Hindlimb muscle (tissue), 1 donor: ENCODE results near the gene SLC4A1AP. TPM values are rescaled to one million over a fixed set of nuclear protein-coding genes. Genes with fewer than 3 reads are reported as not detected.
A peak's percentile ranks its signal among the peaks of the same experiment; 100 is the strongest.

ENCODE experiments used
- DNase-seq: peaks from one replicate; pipeline ENCODE4 v3.0.0-alpha.2; 2013
- polyA plus RNA-seq: library from polyadenylated mRNA; unstranded; fragments of 120-200 nt; gene quantifications from one replicate; pipeline ENCODE4 v1.2.1, GENCODE V29; 2013; ENCODE audit not compliant: insufficient read length

SLC4A1AP gene
- polyA plus RNA-seq, 1 donor: 24.6 TPM

DNA sequence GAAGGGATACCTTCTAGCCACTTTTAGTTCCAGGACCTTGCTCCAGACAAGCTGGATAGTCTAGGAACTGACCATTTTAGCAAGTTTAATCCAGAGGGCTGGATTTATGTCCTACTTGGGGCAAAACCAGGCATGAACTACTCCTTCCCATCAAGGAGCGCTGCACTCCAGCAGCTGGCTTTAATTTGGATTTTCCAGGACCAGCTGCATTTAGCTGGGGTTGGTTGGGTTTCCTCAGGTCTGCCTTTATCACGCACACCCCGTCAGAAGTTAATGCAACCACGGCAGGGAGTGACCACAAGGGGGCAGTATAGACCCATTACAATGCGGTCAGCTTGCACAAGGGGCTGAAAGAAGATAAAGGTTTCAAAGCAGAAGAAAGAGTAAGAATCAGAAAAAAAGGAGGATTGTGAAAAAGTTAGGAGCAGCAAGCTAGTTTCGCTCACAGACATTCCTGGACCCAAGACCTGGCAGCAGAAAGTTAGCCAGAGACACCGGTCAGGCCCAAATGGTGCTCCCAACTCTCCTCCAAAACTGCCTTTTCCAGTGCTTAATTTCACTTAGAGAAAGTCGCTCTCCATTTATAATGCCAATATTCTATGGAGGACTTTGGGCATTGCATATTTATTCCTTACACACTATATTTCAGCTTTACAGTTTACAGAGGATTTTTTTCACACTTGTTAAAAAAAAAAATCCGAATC is 40.1 kb downstream of the SLC4A1AP start:
- DNase-seq: peak; percentile 84

DNA sequence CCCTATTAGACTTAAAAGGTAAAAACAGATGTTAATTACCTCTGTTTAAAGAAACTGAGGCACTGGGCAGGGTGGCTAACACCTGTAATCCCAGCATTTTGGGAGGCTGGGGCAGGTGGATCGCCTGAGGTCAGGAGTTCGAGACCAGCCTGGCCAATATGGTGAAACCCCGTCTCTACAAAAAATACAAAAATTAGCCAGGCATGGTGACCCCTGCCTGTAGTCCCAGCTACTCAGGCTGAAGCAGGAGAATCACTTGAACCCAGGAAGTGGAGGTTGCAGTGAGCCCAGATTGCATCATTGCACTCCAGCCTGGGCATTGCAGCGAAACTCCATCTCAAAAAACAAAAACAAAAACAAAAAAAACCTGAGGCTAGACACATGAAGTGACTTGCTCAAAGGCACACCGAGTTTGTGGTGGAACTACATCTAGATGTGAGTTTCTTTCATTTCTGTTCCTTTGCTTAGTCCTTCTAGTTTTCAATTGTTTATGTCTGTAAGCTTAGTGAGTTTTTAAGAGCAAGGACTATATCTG is 40.7 kb downstream of the SLC4A1AP start:
- no peak for DNase-seq

DNA sequence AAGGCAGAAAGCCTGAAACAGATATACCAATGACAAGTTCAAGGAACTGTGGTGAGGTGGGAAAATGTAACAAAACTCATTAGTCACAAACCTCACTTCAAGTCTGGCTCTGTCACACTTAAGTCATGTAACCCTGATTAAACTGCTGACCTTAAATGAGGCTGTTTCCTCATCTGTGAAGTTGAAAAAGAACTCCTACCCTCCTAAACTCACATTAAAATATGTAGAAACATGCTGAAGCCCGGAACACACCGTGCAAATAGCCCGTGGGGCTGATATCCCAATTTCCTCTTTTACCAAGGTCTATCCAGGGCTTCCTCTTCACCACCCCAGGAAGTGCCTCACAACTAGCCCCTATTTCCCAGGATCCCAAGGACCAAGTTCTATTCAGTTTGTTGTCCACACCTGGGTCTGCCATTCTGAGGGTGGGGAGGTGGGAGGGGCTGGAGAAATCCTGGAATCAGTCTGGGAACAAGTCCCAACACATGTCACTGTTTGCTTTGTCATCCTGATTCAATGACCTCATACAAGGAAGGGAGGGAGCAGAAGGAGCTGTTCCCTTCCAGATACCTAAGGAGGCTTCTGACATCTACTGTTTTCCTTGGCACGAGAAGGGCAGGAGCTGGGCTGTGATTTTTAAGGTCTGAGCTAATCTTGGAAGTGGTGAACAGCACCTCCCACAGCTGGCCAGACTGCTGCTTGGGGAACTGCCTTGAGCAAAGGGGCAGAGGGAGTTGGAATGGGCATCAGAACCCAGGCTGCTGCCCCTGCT is 42.3 kb downstream of the SLC4A1AP start:
- DNase-seq: peak; percentile 19

DNA sequence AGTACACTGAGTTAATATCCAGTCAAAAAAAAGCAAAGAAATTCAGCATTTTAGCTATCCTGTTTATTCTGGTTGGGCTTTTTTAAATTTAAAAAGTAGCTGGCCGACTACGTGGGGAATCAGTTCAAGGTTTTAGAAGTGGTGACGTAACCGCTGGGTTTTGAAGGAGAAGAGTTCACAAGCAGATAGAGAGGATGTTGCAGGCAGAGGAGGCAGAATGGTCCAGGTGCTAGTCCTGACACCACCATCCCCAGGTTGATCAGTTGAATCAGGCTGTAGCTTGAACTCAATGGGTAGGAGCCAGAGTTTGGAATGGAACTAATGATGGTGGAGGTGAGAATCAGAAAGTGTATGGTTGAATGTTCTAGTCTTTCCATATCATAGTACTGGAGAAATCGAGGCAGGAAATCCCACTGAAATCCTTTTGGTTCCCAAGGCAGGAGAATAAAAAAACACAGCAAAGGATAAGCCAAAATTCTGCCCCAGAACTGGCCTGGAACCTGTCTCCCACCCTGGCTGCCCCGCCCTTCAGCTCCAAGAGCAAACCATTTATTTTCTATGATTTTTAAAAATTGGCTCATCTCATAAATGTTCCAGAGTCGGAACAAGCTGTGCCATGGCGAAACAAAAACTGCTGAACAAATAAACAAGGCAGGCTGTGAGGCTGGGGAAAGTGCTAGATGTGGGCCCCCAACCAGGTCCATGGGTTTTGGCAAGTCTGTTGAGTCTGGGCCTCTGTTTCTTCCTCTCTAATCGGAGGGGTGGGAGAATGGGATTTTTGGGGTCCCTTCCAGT is 44.0 kb downstream of the SLC4A1AP start:
- DNase-seq: no peak

DNA sequence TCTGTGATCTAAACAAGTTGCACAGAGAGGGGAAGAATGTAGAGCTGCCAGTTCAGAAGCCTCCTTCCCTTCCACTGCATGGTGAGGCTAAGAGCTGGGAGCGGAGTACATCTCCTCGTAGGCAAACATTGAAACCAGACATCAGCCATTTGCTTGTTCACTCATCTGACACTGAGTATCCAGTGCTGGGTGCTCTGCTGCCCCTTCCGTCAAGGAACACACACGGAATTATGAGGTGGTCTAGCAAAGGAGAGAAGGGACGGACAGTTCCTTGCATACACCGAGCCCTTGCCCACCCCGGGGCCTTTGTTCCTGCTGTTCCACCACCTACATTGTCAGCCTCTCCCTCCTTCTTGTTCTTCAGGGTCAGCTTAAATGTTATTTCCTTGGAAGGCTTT is 44.6 kb downstream of the SLC4A1AP start:
- no peak for DNase-seq

DNA sequence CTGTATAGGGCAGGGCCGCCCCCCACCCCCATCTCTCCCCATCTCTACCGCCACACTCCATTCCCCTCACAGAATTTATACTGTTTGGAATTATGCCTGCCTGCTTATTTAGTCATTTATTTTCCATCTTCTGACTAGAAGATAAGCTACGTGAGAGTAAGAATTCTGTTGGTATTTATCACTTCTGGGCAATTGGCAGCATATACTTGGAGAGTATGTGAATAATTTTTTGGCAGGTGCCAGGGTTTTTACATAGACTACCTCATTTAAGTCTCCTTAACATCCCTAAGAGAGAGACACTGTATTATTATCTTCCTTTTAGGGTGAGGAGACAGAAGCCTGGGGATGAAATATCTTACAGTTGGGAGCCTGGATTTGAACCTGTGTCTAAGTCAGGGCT is 45.0 kb downstream of the SLC4A1AP start:
- no peak for DNase-seq

DNA sequence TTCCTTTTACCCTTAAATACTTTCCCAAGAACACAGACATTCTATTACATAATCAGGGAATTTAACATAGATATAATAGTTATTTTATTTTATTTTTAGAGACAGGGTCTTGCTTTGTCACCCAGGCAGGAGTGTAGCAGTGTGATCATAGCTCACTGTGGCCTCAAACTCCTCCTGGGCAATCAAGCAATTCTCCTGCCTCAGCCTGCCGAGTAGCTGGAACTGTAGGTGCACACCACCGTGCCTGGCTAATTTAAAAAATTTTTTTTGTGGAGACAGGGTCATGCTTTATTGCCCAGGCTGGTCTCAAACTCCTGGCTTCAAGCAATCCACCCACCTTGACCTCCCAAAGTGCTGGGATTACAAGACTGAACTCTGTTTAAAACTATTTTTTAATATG is 45.6 kb downstream of the SLC4A1AP start:
- no peak for DNase-seq

DNA sequence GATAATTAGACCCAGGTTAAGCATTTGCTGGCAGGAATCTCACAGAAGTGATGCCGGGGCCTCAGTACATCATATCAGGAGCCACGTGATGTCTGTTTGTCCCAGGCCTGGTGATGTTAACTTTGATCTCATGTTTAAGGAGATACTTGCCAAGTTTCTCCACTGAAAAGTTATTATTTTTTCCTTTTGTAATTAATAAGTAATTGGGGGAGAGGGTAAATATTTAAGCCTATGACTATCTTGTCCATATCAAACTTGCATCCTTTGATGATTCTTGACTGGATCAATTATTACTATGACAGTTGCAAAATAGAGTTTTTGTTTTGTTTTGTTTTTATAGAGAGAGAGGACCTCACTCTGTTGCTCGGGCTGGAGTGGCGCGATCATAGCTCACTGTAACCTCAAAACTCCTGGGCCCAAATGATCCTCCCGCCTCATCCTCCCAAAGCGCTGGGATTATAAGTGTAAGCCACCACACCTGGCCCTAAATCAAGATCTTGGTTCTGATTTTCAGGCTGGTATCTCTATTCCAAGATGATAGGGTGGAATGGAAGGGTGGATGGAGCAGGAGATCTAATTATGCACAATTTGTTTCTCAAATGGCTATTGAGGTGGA is 46.4 kb downstream of the SLC4A1AP start:
- DNase-seq: no peak

DNA sequence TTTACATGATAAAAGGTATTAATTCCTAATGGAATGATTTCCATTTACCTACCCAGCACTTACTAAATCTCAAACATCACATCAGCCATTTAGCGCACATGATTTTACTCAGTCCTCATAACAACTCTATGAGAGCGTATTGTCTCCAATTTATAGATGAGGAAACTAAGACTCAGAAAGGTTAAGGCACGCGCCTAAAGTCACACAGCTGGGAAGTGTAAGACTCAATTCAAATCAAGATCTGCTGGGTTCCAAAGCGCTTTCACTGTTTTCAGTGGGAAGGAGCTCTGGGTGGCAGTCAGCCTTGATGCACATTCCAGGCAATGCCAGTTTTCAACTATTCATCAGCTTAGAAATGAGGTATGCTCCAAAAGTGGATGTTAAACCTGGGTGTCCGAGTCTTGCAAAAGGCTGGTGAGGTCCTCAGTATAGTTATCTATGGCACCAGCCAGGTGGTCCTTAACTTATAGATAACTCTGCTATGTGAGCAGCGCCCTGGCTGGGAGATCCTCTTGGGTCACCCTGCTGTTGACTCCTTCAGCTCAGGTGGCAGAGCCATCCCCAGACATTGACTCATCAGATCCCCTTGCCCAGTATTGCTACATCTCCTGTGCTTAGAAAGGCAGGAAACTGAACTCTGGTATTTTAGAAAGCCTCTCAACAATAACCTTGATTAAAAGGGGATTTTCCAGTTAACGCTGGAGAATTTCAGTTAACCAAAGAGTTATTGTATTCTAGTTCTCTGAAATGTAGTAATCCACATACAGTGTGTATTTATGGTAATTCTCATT is 47.1 kb downstream of the SLC4A1AP start:
- DNase-seq: no peak

DNA sequence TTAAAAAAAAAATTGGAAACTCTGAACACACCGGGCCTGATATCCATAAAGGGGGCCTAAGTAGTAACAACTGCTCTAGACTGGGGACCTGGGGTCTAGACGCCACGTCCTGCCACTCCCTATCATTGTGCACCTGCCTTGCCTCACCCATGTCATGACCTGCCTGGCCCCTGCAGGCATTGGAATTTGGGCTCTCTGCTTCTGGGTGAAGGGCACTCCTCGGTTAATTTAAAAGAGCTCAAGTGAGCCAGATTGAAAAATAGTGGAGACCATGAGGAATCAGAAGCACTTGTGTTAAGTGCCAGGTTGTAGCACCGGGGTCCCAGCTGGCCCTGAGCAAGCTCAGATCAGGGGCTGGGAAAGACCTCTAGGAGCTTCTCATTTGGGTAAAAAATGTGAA is 48.1 kb downstream of the SLC4A1AP start:
- DNase-seq: no peak

DNA sequence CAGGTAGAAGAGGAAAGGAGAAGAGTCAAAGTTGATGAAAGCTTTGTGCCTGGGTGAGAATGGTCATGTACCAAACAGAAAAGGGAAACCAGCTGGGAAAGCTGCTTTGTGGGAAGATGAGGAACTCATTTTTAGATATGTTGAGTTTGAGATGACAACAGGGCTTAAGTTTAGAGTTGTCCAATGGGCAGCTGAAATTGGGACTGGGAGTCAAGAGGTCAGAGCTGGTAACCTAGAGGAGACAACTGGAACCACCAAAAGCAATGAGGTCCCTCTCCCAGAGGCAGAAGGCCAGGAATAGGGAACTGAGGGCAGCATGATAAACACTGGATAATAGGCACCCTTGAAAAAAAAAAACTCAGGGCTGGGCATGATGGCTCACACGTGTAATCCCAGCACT is 48.8 kb downstream of the SLC4A1AP start:
- DNase-seq: no peak

DNA sequence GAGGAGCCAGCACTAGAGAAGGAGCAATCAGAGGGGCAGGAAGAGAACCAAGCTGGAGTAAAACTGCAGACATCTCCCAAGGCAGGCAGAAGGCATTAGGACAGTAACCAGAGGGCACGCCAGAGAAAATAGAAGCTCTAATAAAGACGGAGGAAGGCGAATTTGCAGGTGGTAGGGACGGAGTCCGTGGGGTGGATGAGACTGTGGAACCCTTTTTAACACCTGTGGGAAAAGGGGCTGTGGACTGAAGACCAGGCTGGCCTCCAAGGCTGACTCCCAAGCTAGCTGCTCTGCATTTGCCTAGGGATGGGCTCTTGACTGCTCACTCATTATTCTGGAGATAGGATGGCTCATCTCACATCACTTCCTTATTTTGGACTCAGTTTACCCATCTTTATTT is 49.5 kb downstream of the SLC4A1AP start:
- no peak for DNase-seq

DNA sequence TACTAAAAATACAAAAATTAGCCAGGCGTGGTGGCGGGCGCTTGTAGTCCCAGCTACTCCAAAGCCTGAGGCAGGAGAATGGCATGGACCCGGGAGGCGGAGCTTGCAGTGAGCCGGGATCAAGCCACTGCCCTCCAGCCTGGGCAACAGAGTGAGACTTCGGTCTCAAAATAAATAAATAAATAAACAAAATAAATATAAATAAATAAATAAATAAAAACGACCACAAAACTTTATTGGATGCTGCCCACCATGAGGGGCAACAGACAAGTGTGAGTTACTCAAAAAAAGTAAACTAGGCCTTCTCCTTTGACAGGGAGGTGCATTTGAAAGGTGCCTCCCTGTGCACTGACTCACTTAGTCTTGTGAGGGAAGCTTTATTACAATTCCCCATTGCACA is 50.4 kb downstream of the SLC4A1AP start:
- no peak for DNase-seq

DNA sequence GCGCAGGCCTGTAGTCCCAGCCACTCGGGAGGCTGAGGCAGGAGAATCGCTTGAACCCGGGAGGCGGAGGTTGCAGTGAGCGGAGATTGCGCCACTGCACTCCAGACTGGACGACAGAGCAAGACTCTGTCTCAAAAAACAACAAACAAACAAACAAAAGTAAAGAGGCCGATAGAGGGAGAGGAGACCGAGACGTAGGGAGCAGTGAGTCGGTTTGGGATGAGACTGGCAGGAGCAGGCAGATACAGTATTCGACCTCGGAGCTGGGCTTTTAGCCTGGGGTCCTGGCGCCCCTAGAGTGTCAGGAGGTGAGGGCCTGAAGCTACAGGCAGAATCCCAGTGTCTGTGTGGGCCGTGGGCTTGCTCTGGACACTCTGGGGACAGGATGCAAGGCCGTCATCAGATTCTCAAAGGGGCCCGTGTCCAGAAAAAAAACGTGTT is 51.2 kb downstream of the SLC4A1AP start:
- no peak for DNase-seq

DNA sequence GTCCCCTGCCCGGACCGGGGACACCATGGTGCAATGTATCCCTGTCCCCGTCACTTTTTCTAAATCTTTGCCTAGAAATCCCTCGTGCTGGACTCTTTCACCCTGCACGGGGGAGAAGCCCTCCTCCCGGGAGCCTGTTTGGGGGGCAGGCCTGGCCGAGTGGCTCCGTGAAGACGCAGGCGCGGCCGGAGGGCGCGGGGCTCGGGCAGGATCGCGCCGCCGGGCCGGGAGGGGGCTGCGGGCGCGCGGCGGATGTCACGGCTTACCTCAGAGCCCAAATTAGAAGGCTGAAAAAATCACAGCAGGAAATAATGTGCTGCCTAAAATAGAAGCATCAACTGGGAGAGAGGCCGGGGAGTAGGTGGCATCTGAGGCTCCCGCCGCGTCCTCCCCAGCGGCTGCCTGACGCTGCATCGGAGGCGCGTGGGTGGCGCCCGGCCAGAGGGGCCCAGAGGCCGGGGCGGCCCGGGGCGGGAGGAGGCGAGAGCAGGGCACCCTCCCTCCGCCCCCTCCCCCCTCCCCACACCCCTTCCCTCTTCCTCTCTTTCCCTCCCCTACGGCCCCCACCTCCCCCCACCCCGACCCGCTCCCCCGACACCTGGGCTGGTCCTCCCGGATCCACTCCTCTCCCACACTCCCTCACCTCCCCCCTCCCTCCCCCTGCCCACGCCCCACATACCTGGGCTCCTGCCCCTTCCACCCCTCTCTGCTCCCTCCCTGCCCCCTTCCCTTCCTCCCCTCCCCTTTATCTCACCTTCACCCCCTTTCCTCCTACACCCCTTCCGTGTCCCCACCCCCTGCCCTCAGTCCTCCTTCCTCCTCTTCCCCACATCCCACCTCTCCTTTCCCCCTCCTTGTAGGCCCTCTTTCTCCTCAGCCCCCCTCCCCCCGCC is 51.9 kb downstream of the SLC4A1AP start:
- peak; percentile 66 for DNase-seq

DNA sequence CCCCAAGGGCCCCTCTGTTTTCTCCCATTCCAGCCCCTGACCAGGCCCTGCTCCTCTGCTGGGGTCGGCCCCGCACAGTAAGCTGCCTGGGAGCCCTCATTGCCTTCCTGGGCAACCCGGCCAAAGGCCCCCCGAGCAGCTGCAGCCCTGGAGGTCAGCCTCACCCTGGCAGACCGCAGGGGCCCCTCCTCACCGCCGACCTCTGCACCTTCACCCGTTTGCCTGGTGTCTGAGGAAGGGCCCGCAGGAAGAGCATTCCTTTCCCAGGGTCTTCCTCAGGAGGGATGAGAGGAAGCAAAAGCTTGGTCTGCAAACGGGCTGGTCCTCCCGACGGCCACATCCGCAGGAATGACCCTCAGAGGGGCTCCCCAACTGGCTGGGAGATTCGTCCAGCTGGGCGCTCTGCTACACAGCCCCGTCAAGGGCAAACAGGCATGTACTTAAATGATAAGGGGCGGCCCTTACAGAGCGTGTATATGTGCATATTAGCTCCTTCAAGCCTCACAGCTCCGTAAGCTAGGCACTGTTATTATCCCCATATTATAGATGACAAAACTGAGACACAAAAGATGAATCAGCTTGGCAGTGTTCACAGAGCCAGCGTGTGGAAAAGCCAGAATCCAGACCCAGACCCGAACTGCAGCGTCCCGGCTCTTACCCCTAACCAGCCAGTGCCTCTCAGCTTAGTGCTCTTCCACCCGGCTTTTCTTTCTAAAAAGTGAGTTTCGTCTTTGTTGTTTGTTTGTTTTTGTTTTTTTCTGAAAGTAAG is 52.8 kb downstream of the SLC4A1AP start:
- no peak for DNase-seq

DNA sequence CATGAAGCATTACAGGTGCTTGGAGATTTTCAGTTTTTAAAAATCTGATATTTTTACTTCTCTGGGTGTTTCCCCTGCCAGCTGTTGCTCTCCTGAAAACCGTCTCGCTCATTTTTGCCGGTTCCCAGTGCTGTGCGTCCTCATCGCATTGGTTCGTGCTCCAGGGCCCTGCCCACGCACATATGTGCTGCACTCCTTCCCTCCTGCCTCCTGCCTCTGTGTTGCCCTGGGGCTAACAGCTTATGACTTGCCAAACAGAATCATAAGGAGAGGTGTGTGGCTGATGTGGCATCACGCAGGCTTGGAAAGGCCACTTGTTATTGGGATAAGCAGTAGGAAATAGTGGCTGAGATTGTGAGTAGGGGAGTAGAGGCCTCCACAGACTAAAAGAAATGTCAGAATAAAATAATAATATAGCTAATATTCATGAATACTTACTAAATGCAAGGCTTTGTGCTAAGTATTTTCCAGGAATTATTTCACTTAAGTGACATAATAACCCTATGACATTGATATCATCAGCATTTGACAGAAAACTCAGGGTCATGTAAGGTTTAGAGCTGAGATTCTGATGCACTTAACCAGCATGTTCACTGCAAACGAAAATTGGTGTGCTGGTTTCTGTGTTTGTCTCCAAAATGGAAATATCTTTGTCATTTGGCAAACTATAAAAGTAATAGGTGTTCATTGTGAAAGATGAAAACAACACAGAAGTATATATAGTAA is 53.5 kb downstream of the SLC4A1AP start:
- DNase-seq: no peak

DNA sequence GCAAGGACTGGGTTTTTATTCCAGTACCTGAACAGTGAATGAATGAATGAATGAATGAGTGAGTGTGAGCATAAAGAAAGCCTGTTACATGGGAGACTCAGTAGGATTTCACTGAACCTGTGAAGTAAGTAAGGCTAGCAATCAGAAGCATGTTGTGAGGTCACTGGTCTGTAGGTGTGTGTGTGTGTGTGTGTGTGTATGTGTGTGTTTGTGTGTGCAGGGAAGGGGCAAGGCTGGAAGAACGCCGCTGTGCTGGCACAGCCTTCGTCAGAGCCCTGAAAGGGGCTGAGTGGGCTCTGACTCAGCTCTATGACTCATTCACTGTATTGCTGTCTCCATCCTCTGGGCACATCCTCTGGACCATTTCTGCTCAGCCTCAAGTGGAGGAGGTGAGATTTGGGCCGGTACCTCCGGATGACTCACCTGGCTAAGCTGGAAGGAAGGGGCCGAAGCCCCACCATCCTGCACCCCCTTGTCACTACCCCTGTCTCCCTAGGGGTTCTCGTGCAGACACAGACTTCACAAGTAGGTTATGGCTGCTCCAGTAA is 56.4 kb downstream of the SLC4A1AP start:
- DNase-seq: no peak

DNA sequence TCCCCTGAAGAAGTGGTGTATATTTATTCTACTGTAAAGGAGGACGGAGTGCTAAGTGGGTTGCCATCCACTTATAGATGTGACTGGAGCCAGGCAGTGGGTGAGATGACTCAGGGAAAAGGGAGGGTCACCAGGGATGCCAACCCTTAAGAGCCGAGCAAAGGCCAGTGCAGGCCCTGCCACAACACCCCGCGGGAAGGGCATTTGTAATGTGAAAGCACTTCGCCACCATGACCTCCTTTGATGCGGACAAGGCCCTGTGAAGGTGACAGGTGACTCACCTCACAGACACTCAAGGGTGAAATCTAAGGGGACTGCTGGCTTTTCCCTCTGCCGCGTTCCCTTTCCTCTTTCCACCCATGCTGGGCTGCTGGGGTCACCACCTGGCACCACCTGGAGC is 57.6 kb downstream of the SLC4A1AP start:
- no peak for DNase-seq
